GM12874 (cell line): ENCODE measurements around the gene TSC22D1.

ENCODE experiments used
- CTCF ChIP-seq: IDR thresholded peaks from 2 replicates; pipeline ENCODE4 v1.5.1; 2011; ENCODE audit warnings: low read depth, mild to moderate bottlenecking, control low read depth, low read length, moderate library complexity; ENCODE audit not compliant: insufficient read depth

Gene TSC22D1

GRCh38 chr13:44609137-44609536 is 33.0 kb upstream of the TSC22D1 start:
- TF ChIP-seq CTCF = no peak

GRCh38 chr13:44605721-44606120 is 29.6 kb upstream of the TSC22D1 start:
- TF ChIP-seq CTCF = no peak

- no peak for TF ChIP-seq CTCF
Observed at GRCh38 chr13:44605275-44605674, 29.1 kb upstream of the TSC22D1 start.

GRCh38 chr13:44601586-44601985 is 25.5 kb upstream of the TSC22D1 start:
- TF ChIP-seq CTCF = no peak

- TF ChIP-seq CTCF = no peak
Observed at GRCh38 chr13:44592216-44592847, 16.2 kb upstream of the TSC22D1 start.

GRCh38 chr13:44591316-44591715 is 15.2 kb upstream of the TSC22D1 start:
- TF ChIP-seq CTCF = no peak

GRCh38 chr13:44583137-44583536 is 7.0 kb upstream of the TSC22D1 start:
- TF ChIP-seq CTCF = no peak

GRCh38 chr13:44578067-44578400 is 1.9 kb upstream of the TSC22D1 start:
- TF ChIP-seq CTCF = no peak
